ENCODE results near the gene PITPNM2.

PITPNM2 gene

GRCh38 chr12:123121670-123122069, 29.2 kb downstream of the PITPNM2 start:
- Histone ChIP-seq H3K4me3 (ENCODE audit: low read length in 2 of 2) (no peak overlapping the region), H3K27me3 (ENCODE audit: control insufficient read depth in 2 of 2, insufficient read depth in 2 of 2, low read length in 2 of 2) (no peaks in the 10 kb centered on the region), H3K36me3 (ENCODE audit: control insufficient read depth in 2 of 2, insufficient read depth in 2 of 2, low read length in 2 of 2) (no peaks in the 10 kb centered on the region)

GRCh38 chr12:123120452-123121166, 30.3 kb downstream of the PITPNM2 start:
- Histone ChIP-seq H3K9me3 (ENCODE audit: control insufficient read depth in 2 of 2, low read length in 2 of 2) (no peaks in the 10 kb centered on the region), H3K4me1 (ENCODE audit: control insufficient read depth in 2 of 2, insufficient read depth in 2 of 2, low read length in 2 of 2) (peaks cover 11 to 22% of the 10 kb centered on the region in 2 donors), H3K4me3 (ENCODE audit: low read length in 2 of 2) (no peak overlapping the region), H3K36me3 (ENCODE audit: control insufficient read depth in 2 of 2, insufficient read depth in 2 of 2, low read length in 2 of 2) (no peaks in the 10 kb centered on the region), H3K27ac (ENCODE audit: low read depth in 2 of 2, low read length in 2 of 2) (peak overlapping the region; percentile 29 to 37), H3K27me3 (ENCODE audit: control insufficient read depth in 2 of 2, insufficient read depth in 2 of 2, low read length in 2 of 2) (no peaks in the 10 kb centered on the region), H3K9ac (ENCODE audit: low read depth in 1 of 2, low read length in 2 of 2) (no peak overlapping the region)

More at GRCh38 chr12:123121670-123122069, 29.2 kb downstream of the PITPNM2 start:
- H3K9ac ChIP-seq (ENCODE audit: low read depth in 1 of 2, low read length in 2 of 2), result no peak overlapping the region
- H3K27ac ChIP-seq (ENCODE audit: low read depth in 2 of 2, low read length in 2 of 2), result no peak overlapping the region
- no peaks in the 10 kb centered on the region for H3K9me3 ChIP-seq (ENCODE audit: control insufficient read depth in 2 of 2, low read length in 2 of 2)
- peaks cover 10 to 18% of the 10 kb centered on the region in 2 donors for H3K4me1 ChIP-seq (ENCODE audit: control insufficient read depth in 2 of 2, insufficient read depth in 2 of 2, low read length in 2 of 2)

- no peak overlapping the region for H3K4me3 ChIP-seq (ENCODE audit: low read length in 2 of 2)
- H3K4me1 ChIP-seq (ENCODE audit: control insufficient read depth in 2 of 2, insufficient read depth in 2 of 2, low read length in 2 of 2), result peaks cover 15 to 27% of the 10 kb centered on the region in 2 donors
- H3K27me3 ChIP-seq (ENCODE audit: control insufficient read depth in 2 of 2, insufficient read depth in 2 of 2, low read length in 2 of 2), result no peaks in the 10 kb centered on the region
- no peak overlapping the region for H3K9ac ChIP-seq (ENCODE audit: low read depth in 1 of 2, low read length in 2 of 2)
- H3K36me3 ChIP-seq (ENCODE audit: control insufficient read depth in 2 of 2, insufficient read depth in 2 of 2, low read length in 2 of 2), result no peaks in the 10 kb centered on the region
- peak overlapping the region in 1 of 2 donors; percentile 29 for H3K27ac ChIP-seq (ENCODE audit: low read depth in 2 of 2, low read length in 2 of 2)
- H3K9me3 ChIP-seq (ENCODE audit: control insufficient read depth in 2 of 2, low read length in 2 of 2), result no peaks in the 10 kb centered on the region
These were observed 31.1 kb downstream of the PITPNM2 start for GRCh38 chr12:123119808-123120207.

GRCh38 chr12:123118497-123118896, 32.4 kb downstream of the PITPNM2 start:
- Histone ChIP-seq H3K4me1 (ENCODE audit: control insufficient read depth in 2 of 2, insufficient read depth in 2 of 2, low read length in 2 of 2) (peaks cover 20 to 33% of the 10 kb centered on the region in 2 donors), H3K36me3 (ENCODE audit: control insufficient read depth in 2 of 2, insufficient read depth in 2 of 2, low read length in 2 of 2) (no peaks in the 10 kb centered on the region), H3K27ac (ENCODE audit: low read depth in 2 of 2, low read length in 2 of 2) (peak overlapping the region; percentile 57 to 69), H3K27me3 (ENCODE audit: control insufficient read depth in 2 of 2, insufficient read depth in 2 of 2, low read length in 2 of 2) (no peaks in the 10 kb centered on the region), H3K9me3 (ENCODE audit: control insufficient read depth in 2 of 2, low read length in 2 of 2) (no peaks in the 10 kb centered on the region), H3K4me3 (ENCODE audit: low read length in 2 of 2) (no peak overlapping the region), H3K9ac (ENCODE audit: low read depth in 1 of 2, low read length in 2 of 2) (no peak overlapping the region)

GRCh38 chr12:123115409-123116121, 35.3 kb downstream of the PITPNM2 start:
- no peak overlapping the region for H3K4me3 ChIP-seq (ENCODE audit: low read length in 2 of 2)

GRCh38 chr12:123114304-123115083, 36.4 kb downstream of the PITPNM2 start:
- Histone ChIP-seq H3K4me1 (ENCODE audit: control insufficient read depth in 2 of 2, insufficient read depth in 2 of 2, low read length in 2 of 2) (peaks cover 16 to 21% of the 10 kb centered on the region in 2 donors), H3K27ac (ENCODE audit: low read depth in 2 of 2, low read length in 2 of 2) (peak overlapping the region; percentile 42 to 71), H3K9ac (ENCODE audit: low read depth in 1 of 2, low read length in 2 of 2) (peak overlapping the region in 1 of 2 donors; percentile 13), H3K36me3 (ENCODE audit: control insufficient read depth in 2 of 2, insufficient read depth in 2 of 2, low read length in 2 of 2) (no peaks in the 10 kb centered on the region), H3K27me3 (ENCODE audit: control insufficient read depth in 2 of 2, insufficient read depth in 2 of 2, low read length in 2 of 2) (no peaks in the 10 kb centered on the region), H3K4me3 (ENCODE audit: low read length in 2 of 2) (peak overlapping the region in 1 of 2 donors; percentile 29), H3K9me3 (ENCODE audit: control insufficient read depth in 2 of 2, low read length in 2 of 2) (no peaks in the 10 kb centered on the region)

More at GRCh38 chr12:123115409-123116121, 35.3 kb downstream of the PITPNM2 start:
- H3K36me3 ChIP-seq (ENCODE audit: control insufficient read depth in 2 of 2, insufficient read depth in 2 of 2, low read length in 2 of 2), result no peaks in the 10 kb centered on the region
- H3K27ac ChIP-seq (ENCODE audit: low read depth in 2 of 2, low read length in 2 of 2), result peak overlapping the region; percentile 42 to 71
- H3K4me1 ChIP-seq (ENCODE audit: control insufficient read depth in 2 of 2, insufficient read depth in 2 of 2, low read length in 2 of 2), result peaks cover 19 to 27% of the 10 kb centered on the region in 2 donors
- H3K27me3 ChIP-seq (ENCODE audit: control insufficient read depth in 2 of 2, insufficient read depth in 2 of 2, low read length in 2 of 2), result no peaks in the 10 kb centered on the region
- H3K9me3 ChIP-seq (ENCODE audit: control insufficient read depth in 2 of 2, low read length in 2 of 2), result no peaks in the 10 kb centered on the region
- H3K9ac ChIP-seq (ENCODE audit: low read depth in 1 of 2, low read length in 2 of 2), result peak overlapping the region in 1 of 2 donors; percentile 13

- no peaks in the 10 kb centered on the region for H3K9me3 ChIP-seq (ENCODE audit: control insufficient read depth in 2 of 2, low read length in 2 of 2)
- no peak overlapping the region for H3K4me3 ChIP-seq (ENCODE audit: low read length in 2 of 2)
- H3K4me1 ChIP-seq (ENCODE audit: control insufficient read depth in 2 of 2, insufficient read depth in 2 of 2, low read length in 2 of 2), result peaks cover 13 to 15% of the 10 kb centered on the region in 2 donors
- H3K9ac ChIP-seq (ENCODE audit: low read depth in 1 of 2, low read length in 2 of 2), result no peak overlapping the region
- no peaks in the 10 kb centered on the region for H3K27me3 ChIP-seq (ENCODE audit: control insufficient read depth in 2 of 2, insufficient read depth in 2 of 2, low read length in 2 of 2)
- H3K27ac ChIP-seq (ENCODE audit: low read depth in 2 of 2, low read length in 2 of 2), result no peak overlapping the region
- peaks cover 6% of the 10 kb centered on the region in 2 donors for H3K36me3 ChIP-seq (ENCODE audit: control insufficient read depth in 2 of 2, insufficient read depth in 2 of 2, low read length in 2 of 2)
These were observed 37.9 kb downstream of the PITPNM2 start for GRCh38 chr12:123113026-123113425.

- H3K9ac ChIP-seq (ENCODE audit: low read depth in 1 of 2, low read length in 2 of 2), result no peak overlapping the region
- H3K36me3 ChIP-seq (ENCODE audit: control insufficient read depth in 2 of 2, insufficient read depth in 2 of 2, low read length in 2 of 2), result peaks cover 6 to 7% of the 10 kb centered on the region in 2 donors
- H3K27me3 ChIP-seq (ENCODE audit: control insufficient read depth in 2 of 2, insufficient read depth in 2 of 2, low read length in 2 of 2), result no peaks in the 10 kb centered on the region
- H3K9me3 ChIP-seq (ENCODE audit: control insufficient read depth in 2 of 2, low read length in 2 of 2), result no peaks in the 10 kb centered on the region
- H3K27ac ChIP-seq (ENCODE audit: low read depth in 2 of 2, low read length in 2 of 2), result peak overlapping the region in 1 of 2 donors; percentile 16
- no peak overlapping the region for H3K4me3 ChIP-seq (ENCODE audit: low read length in 2 of 2)
- H3K4me1 ChIP-seq (ENCODE audit: control insufficient read depth in 2 of 2, insufficient read depth in 2 of 2, low read length in 2 of 2), result peaks cover 15 to 19% of the 10 kb centered on the region in 2 donors
These were observed 39.3 kb downstream of the PITPNM2 start for GRCh38 chr12:123111498-123112165.

GRCh38 chr12:123109319-123109772, 41.5 kb downstream of the PITPNM2 start:
- Histone ChIP-seq H3K9me3 (ENCODE audit: control insufficient read depth in 2 of 2, low read length in 2 of 2) (no peaks in the 10 kb centered on the region), H3K27me3 (ENCODE audit: control insufficient read depth in 2 of 2, insufficient read depth in 2 of 2, low read length in 2 of 2) (no peaks in the 10 kb centered on the region), H3K27ac (ENCODE audit: low read depth in 2 of 2, low read length in 2 of 2) (no peak overlapping the region), H3K9ac (ENCODE audit: low read depth in 1 of 2, low read length in 2 of 2) (no peak overlapping the region), H3K4me3 (ENCODE audit: low read length in 2 of 2) (no peak overlapping the region), H3K4me1 (ENCODE audit: control insufficient read depth in 2 of 2, insufficient read depth in 2 of 2, low read length in 2 of 2) (peaks cover under 1 to 7% of the 10 kb centered on the region in 2 donors), H3K36me3 (ENCODE audit: control insufficient read depth in 2 of 2, insufficient read depth in 2 of 2, low read length in 2 of 2) (peaks cover 6 to 7% of the 10 kb centered on the region in 2 donors)
